Mesenchymal stem cell (in vitro differentiated cells and primary cell): Measurements from ENCODE around the gene KRI1.
"Not testable (repeated sequence)": the region's sequence is repeated elsewhere in the genome, so short reads cannot be mapped to it uniquely, and the experiment has no call there.

Experiments
- DNase-seq: peaks from one replicate; pipeline ENCODE4 v3.0.0-alpha.2; 2013
- H2AFZ ChIP-seq: one replicate; pipeline ENCODE4 v1.6.1; 2013; ENCODE audit warnings: low read depth, mild to moderate bottlenecking, control low read depth, inconsistent platforms, low read length, moderate library complexity
- H2AK5ac ChIP-seq: 2 replicates; pipeline ENCODE4 v1.6.1; 2013; ENCODE audit warnings: low read length, moderate library complexity, mild to moderate bottlenecking, inconsistent platforms; ENCODE audit not compliant: severe bottlenecking
- H2BK120ac ChIP-seq: one replicate; pipeline ENCODE4 v1.6.1; 2013; ENCODE audit warnings: low read depth, mild to moderate bottlenecking, inconsistent platforms, low read length, moderate library complexity
- H2BK12ac ChIP-seq, 2 experiments: one replicate each; pipeline ENCODE4 v1.6.1; 2013; ENCODE audit warnings: inconsistent platforms in 2 of 2, low read length in 2 of 2, mild to moderate bottlenecking in 2 of 2, moderate library complexity in 2 of 2, control low read depth in 1 of 2
- H2BK15ac ChIP-seq: one replicate; pipeline ENCODE4 v1.6.1; 2013; ENCODE audit warnings: mild to moderate bottlenecking, low read depth, inconsistent platforms; ENCODE audit not compliant: poor library complexity, severe bottlenecking
- H2BK5ac ChIP-seq: 2 replicates; pipeline ENCODE4 v1.6.1; 2013; ENCODE audit warnings: low read depth, mild to moderate bottlenecking, low read length, control low read depth, inconsistent platforms; ENCODE audit not compliant: poor library complexity, severe bottlenecking
- H3K14ac ChIP-seq, 2 experiments: one replicate each; pipeline ENCODE4 v1.6.1; 2013; ENCODE audit warnings: inconsistent platforms in 2 of 2, low read length in 2 of 2, control low read depth in 1 of 2, mild to moderate bottlenecking in 1 of 2, moderate library complexity in 1 of 2
- H3K18ac ChIP-seq, 2 experiments: one replicate each; pipeline ENCODE4 v1.6.1; 2013; ENCODE audit warnings: inconsistent platforms in 2 of 2, low read length in 2 of 2, control low read depth in 1 of 2, low read depth in 1 of 2, mild to moderate bottlenecking in 1 of 2
- H3K23ac ChIP-seq, 2 experiments: one replicate each; pipeline ENCODE4 v1.6.1; 2013; ENCODE audit warnings: inconsistent platforms in 2 of 2, low read length in 2 of 2, mild to moderate bottlenecking in 2 of 2, moderate library complexity in 2 of 2, control low read depth in 1 of 2
- H3K27ac ChIP-seq: 2 replicates; pipeline ENCODE4 v1.5.1; 2013; ENCODE audit warnings: mild to moderate bottlenecking, moderate library complexity, low read length, control low read depth, inconsistent platforms; ENCODE audit not compliant: poor library complexity, severe bottlenecking
- H3K27me3 ChIP-seq, 2 experiments: 2 replicates each; pipeline versions ENCODE4 v1.6.1 to v1.7.0; 2013; ENCODE audit warnings: low read length in 2 of 2, mild to moderate bottlenecking in 2 of 2, moderate library complexity in 2 of 2, control low read depth in 1 of 2, inconsistent platforms in 1 of 2; ENCODE audit not compliant: control insufficient read depth in 1 of 2, insufficient read depth in 1 of 2
- H3K36me3 ChIP-seq, 2 experiments: 2 replicates each; pipeline versions ENCODE4 v1.6.1 to v1.7.0; 2013; ENCODE audit warnings: low read length in 2 of 2, control low read depth in 1 of 2, inconsistent platforms in 1 of 2, low read depth in 1 of 2, mild to moderate bottlenecking in 1 of 2; ENCODE audit not compliant: insufficient read depth in 2 of 2, control insufficient read depth in 1 of 2
- H3K4ac ChIP-seq, 2 experiments: one replicate each; pipeline ENCODE4 v1.6.1; 2013; ENCODE audit warnings: inconsistent platforms in 2 of 2, low read length in 2 of 2, mild to moderate bottlenecking in 2 of 2, moderate library complexity in 2 of 2, control low read depth in 1 of 2, low read depth in 1 of 2
- H3K4me1 ChIP-seq: 2 replicates; pipeline ENCODE4 v1.6.1; 2013; ENCODE audit warnings: low read depth, low read length, control low read depth; ENCODE audit not compliant: control insufficient read depth, insufficient read depth
- H3K4me2 ChIP-seq: 2 replicates; pipeline ENCODE4 v1.6.1; 2013; ENCODE audit warnings: low read length, mild to moderate bottlenecking, inconsistent platforms; ENCODE audit not compliant: poor library complexity, severe bottlenecking
- H3K4me3 ChIP-seq, 2 experiments: 2 replicates each; pipeline versions ENCODE4 v1.5.1 to v1.7.0; 2013; ENCODE audit warnings: low read length in 2 of 2, mild to moderate bottlenecking in 2 of 2, control low read depth in 1 of 2, low read depth in 1 of 2; ENCODE audit not compliant: insufficient read depth in 1 of 2
- H3K79me1 ChIP-seq: replicated peaks from 2 replicates; pipeline ENCODE4 v1.6.1; 2013; ENCODE audit warnings: mild to moderate bottlenecking, control low read depth, low read length, inconsistent platforms; ENCODE audit not compliant: poor library complexity, severe bottlenecking
- H3K9ac ChIP-seq: 2 replicates; pipeline ENCODE4 v1.7.0; 2013; ENCODE audit warnings: mild to moderate bottlenecking, low read length, moderate library complexity
- H3K9me3 ChIP-seq: 2 replicates; pipeline ENCODE4 v1.7.0; 2013; ENCODE audit warnings: mild to moderate bottlenecking, low read length; ENCODE audit not compliant: control insufficient read depth
- H4K8ac ChIP-seq: one replicate; pipeline ENCODE4 v1.6.1; 2013; ENCODE audit warnings: inconsistent platforms, mild to moderate bottlenecking, low read length, moderate library complexity
- H4K91ac ChIP-seq: one replicate; pipeline ENCODE4 v1.6.1; 2013; ENCODE audit warnings: mild to moderate bottlenecking, low read length, inconsistent platforms
- WGBS: methylation state at CpG from one replicate; pipeline ENCODE4 v1.1.7; 2013; ENCODE audit warnings: mixed read lengths; 5-methylcytosine and 5-hydroxymethylcytosine counted together

KRI1 gene

DNA sequence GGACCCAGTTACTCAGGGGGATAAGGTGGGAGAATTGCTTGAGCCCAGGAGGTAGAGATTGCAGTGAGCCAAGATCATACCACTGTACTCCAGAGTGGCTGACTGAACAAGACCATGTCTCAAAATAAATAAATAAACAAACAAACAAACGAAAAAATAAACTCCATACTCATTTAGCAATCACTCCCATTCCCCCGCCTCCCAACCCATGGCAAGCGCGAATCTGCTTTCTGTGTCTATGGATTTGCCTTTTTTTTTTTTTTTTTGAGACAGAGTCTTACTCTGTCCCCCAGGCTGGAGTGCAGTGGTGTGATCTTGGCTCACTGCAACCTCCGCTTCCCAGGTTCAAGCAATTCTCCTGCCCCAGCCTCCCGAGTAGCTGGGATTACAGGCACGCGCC is 38.9 kb downstream of the KRI1 start:
- H3K79me1 ChIP-seq, H3K18ac ChIP-seq, H3K23ac ChIP-seq, H3K4me2 ChIP-seq, H3K9ac ChIP-seq, H3K4ac ChIP-seq, H2BK15ac ChIP-seq, H3K27ac ChIP-seq, H2AK5ac ChIP-seq, H4K8ac ChIP-seq, H3K36me3 ChIP-seq, H2BK120ac ChIP-seq, H3K4me1 ChIP-seq, H2BK5ac ChIP-seq, H4K91ac ChIP-seq, H3K14ac ChIP-seq, H3K4me3 ChIP-seq, DNase-seq, H3K9me3 ChIP-seq, H2AFZ ChIP-seq, H2BK12ac ChIP-seq: not testable (repeated sequence)
- WGBS: 89% methylated on average over 7 of the region's 8 CpGs
- peaks cover 10 to 14% of the 10 kb centered on the region in 2 experiments for H3K27me3 ChIP-seq

DNA sequence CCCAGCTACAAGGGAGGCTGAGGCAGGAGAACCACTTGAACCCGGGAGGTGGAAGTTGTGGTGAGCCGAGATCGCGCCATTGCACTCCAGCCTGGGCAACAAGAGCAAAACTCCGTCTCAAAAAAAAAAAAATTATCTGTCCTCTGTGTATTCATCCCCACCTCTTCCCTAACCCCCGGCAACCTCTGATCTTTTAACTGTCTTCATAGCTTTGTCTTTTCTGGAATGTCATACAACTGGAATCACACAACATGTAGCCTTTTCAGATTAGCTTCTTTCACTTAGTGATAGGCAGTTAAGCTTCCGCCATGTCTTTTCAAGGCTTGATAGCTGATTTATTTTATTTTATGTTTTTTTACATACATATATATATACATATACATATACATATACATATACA is 40.2 kb downstream of the KRI1 start:
- Histone ChIP-seq H3K27me3 (peaks cover 10 to 19% of the 10 kb centered on the region in 2 experiments), H3K4ac (no peak overlapping the region), H2BK5ac (no peak overlapping the region), H3K14ac (no peak overlapping the region), H2BK12ac (no peak overlapping the region), H3K9ac (no peak overlapping the region), H3K27ac (no peak overlapping the region), H3K4me1 (peaks cover 2% of the 10 kb centered on the region), H3K79me1 (no peaks in the 10 kb centered on the region), H3K4me2 (no peak overlapping the region), H2AFZ (no peak overlapping the region), H2BK120ac (no peak overlapping the region), H2BK15ac (no peak overlapping the region), H3K36me3 (no peaks in the 10 kb centered on the region), H3K9me3 (no peaks in the 10 kb centered on the region), H3K23ac (no peak overlapping the region), H4K8ac (no peak overlapping the region), H2AK5ac (no peak overlapping the region), H3K4me3 (no peak overlapping the region), H3K18ac (no peak overlapping the region), H4K91ac (no peak overlapping the region)
- DNase-seq: no peak
- 96% methylated on average over 6 of the region's 7 CpGs for WGBS

DNA sequence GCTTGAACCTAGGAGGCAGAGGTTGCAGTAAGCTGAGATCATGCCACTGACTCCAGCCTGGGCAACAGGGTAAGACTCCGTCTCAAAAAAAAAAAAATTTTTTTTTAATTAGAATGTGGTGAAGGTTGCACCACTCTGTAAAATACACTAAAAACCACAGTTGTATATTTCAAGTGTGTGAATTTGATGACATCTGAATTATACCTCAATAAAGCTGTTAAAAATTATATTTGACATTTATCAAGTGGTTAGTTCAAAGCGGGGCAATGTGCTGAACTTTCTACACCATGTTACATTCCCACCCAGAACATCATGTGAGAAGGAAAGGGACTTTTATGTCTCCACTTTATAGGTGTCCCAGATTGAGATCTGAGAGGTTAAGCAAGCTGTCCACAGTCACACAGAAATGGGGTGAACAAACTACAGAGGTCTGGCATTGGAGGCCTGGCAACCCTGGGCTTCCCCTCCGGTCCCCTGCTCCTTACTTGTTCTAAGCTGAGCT is 42.6 kb downstream of the KRI1 start:
- Histone ChIP-seq H2BK12ac (no peak overlapping the region), H2BK120ac (no peak overlapping the region), H2AFZ (no peak overlapping the region), H3K9ac (no peak overlapping the region), H3K14ac (no peak overlapping the region), H2AK5ac (no peak overlapping the region), H3K4ac (no peak overlapping the region), H4K8ac (no peak overlapping the region), H2BK15ac (no peak overlapping the region), H3K4me3 (no peak overlapping the region), H3K4me2 (no peak overlapping the region), H3K27ac (no peak overlapping the region), H4K91ac (no peak overlapping the region), H2BK5ac (no peak overlapping the region), H3K36me3 (no peaks in the 10 kb centered on the region), H3K4me1 (peaks cover 6% of the 10 kb centered on the region), H3K23ac (no peak overlapping the region), H3K79me1 (no peaks in the 10 kb centered on the region), H3K9me3 (no peaks in the 10 kb centered on the region), H3K18ac (no peak overlapping the region), H3K27me3 (peaks cover 23 to 33% of the 10 kb centered on the region in 2 experiments)
- DNase-seq: no peak
- 94% methylated on average over 1 of the region's 3 CpGs for WGBS

DNA sequence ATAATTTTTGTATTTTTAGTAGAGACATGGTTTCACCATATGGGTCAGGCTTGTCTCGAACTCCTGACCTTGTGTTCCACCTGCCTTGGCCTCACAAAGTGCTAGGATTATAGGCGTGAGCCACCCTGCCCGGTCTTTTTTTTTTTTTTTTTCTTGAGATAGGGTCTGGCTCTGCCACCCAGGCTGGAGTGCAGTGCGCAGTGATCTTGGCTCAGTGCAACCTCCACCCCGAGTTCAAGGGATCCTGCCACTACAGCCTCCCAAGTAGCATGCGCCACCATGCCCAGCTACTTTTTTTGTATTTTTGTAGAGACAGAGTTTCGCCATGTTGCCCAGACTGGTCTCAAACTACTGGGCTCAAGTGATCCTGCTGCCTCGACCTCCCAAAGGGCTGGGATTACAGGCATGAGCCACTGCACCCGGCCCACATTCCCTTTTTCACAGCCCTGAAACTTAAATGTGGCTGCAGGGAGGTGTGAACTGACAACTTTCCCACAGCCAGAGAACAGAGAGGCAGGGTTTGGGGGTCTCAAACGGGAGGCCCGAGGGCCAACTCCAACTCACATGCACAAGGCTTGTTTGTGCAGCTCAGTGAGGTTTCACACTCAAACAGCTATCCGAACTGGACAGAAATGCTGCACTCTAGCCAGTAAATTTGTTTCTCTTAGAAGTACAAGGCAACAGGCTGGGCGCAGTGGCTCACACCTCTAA is 44.2 kb downstream of the KRI1 start:
- no peak overlapping the region for H4K8ac ChIP-seq
- H3K9me3 ChIP-seq: no peaks in the 10 kb centered on the region
- H2BK15ac ChIP-seq: no peak overlapping the region
- H3K4me1 ChIP-seq: peaks cover 19% of the 10 kb centered on the region
- 82% methylated on average over 13 of the region's 13 CpGs for WGBS
- no peaks in the 10 kb centered on the region for H3K36me3 ChIP-seq
- H3K79me1 ChIP-seq: no peaks in the 10 kb centered on the region
- H2AFZ ChIP-seq: no peak overlapping the region
- no peak overlapping the region for H3K4ac ChIP-seq
- peaks cover 24 to 39% of the 10 kb centered on the region in 2 experiments for H3K27me3 ChIP-seq
- H2AK5ac ChIP-seq: no peak overlapping the region
- H3K4me2 ChIP-seq: no peak overlapping the region
- no peak overlapping the region for H3K4me3 ChIP-seq
- no peak overlapping the region for H3K18ac ChIP-seq
- H3K27ac ChIP-seq: no peak overlapping the region
- H3K23ac ChIP-seq: no peak overlapping the region
- DNase-seq: no peak
- no peak overlapping the region for H2BK120ac ChIP-seq
- no peak overlapping the region for H2BK12ac ChIP-seq
- no peak overlapping the region for H3K9ac ChIP-seq
- no peak overlapping the region for H3K14ac ChIP-seq
- H2BK5ac ChIP-seq: no peak overlapping the region
- no peak overlapping the region for H4K91ac ChIP-seq
